K562 (cell line): Measurements from ENCODE around the gene KIF12. TPM values are rescaled to one million over a fixed set of nuclear protein-coding genes. Genes with fewer than 3 reads are reported as not detected.

ENCODE experiments used
- ATAC-seq: fragments of 200-7000 bp; cut with Tn5 transposase; 3 replicates; pipeline ENCODE4 v1.9.1; 2020; ENCODE audit warnings: moderate library complexity
- BruUV-seq: library from RNA; stranded (reverse); fragments of 400-500 nt; replicated peaks from 2 replicates; lab custom pipeline; 2021; lab: Mats Ljungman, UMichigan
- CTCF ChIA-PET: fragments of 300-600 bp; formaldehyde crosslinking; extraction: SDS; loops from one replicate; lab custom pipeline; 2021; ENCODE audit warnings: low intra/inter-chr PET ratio; lab: Yijun Ruan, JAX
- POLR2A ChIA-PET: fragments of 300-600, 350-650 bp; sonication (Branson Sonifier 250); formaldehyde crosslinking; extraction: SDS; loops from one replicate; lab custom pipeline; 2021; ENCODE audit warnings: antibody characterized with exemption, inconsistent platforms; lab: Yijun Ruan, JAX
- DNase-seq, 4 experiments: peaks; one replicate each; pipeline versions ENCODE4 v3.0.0 to v3.0.0-alpha.2; 2011 to 2018; ENCODE audit warnings: low spot score in 3 of 4, mixed read lengths in 3 of 4; ENCODE audit errors: extremely low read depth in 1 of 4
- FAIRE-seq: peaks from 2 replicates; lab custom pipeline; 2011; peaks lifted over from hg19 to GRCh38; lab: Jason Lieb, UNC
- H2AFZ ChIP-seq: 2 replicates; pipeline ENCODE4 v1.6.0; 2011; ENCODE audit warnings: low read depth, low read length, control low read depth, inconsistent platforms
- H3K27ac ChIP-seq: fragments of 200-600 bp; 3 replicates; pipeline ENCODE4 v1.8.0; 2011; ENCODE audit warnings: low read depth, mild to moderate bottlenecking, control low read depth, inconsistent platforms, low read length, moderate library complexity, mixed read lengths; ENCODE audit errors: extremely low read depth
- H3K27me3 ChIP-seq, 2 experiments: fragments of 300-600 bp in 1 of 2; 2 replicates in 1 of 2; 3 replicates in 1 of 2; pipeline versions ENCODE4 v1.6.0 to v1.8.0; 2011; ENCODE audit warnings: inconsistent platforms in 2 of 2, low read length in 2 of 2, mild to moderate bottlenecking in 1 of 2, mixed read lengths in 1 of 2, moderate library complexity in 1 of 2; ENCODE audit not compliant: control insufficient read depth in 2 of 2, insufficient read depth in 2 of 2
- H3K36me3 ChIP-seq: fragments of 300-600 bp; 3 replicates; pipeline ENCODE4 v1.8.0; 2011; ENCODE audit warnings: mild to moderate bottlenecking, low read length, inconsistent platforms; ENCODE audit not compliant: control insufficient read depth, insufficient read depth
- H3K4me1 ChIP-seq, 2 experiments: fragments of 200-600 bp in 1 of 2; replicated peaks in 1 of 2; 2 replicates in 1 of 2; 3 replicates in 1 of 2; pipeline versions ENCODE4 v1.5.1 to v1.8.0; 2011; ENCODE audit warnings: inconsistent platforms in 2 of 2, low read length in 2 of 2, mild to moderate bottlenecking in 1 of 2, mixed read lengths in 1 of 2, moderate library complexity in 1 of 2; ENCODE audit not compliant: control insufficient read depth in 2 of 2, insufficient read depth in 2 of 2
- H3K4me2 ChIP-seq: 2 replicates; pipeline ENCODE4 v1.6.1; 2011; ENCODE audit warnings: low read length, control low read depth, inconsistent platforms, mixed read lengths; ENCODE audit not compliant: insufficient read depth
- H3K4me3 ChIP-seq: fragments of 200-600 bp; sonication (generic), shearing (Covaris generic); 2 replicates; pipeline ENCODE4 v1.5.1; 2016; ENCODE audit warnings: control low read depth, inconsistent platforms
- H3K79me2 ChIP-seq: fragments of 200-600 bp; 3 replicates; pipeline ENCODE4 v1.8.0; 2011; ENCODE audit warnings: low read length, inconsistent platforms; ENCODE audit not compliant: control insufficient read depth, insufficient read depth
- H3K9ac ChIP-seq, 2 experiments: 2 replicates each; pipeline versions ENCODE4 v1.6.0 to v1.6.1; 2011; ENCODE audit warnings: low read depth in 2 of 2, low read length in 2 of 2, control low read depth in 1 of 2, inconsistent platforms in 1 of 2, mild to moderate bottlenecking in 1 of 2, mixed read lengths in 1 of 2; ENCODE audit not compliant: insufficient read depth in 1 of 2
- H3K9me1 ChIP-seq: one replicate; pipeline ENCODE4 v1.6.0; 2011; ENCODE audit warnings: inconsistent platforms, mild to moderate bottlenecking, low read length, moderate library complexity; ENCODE audit not compliant: control insufficient read depth, insufficient read depth
- H3K9me3 ChIP-seq: replicated peaks from 2 replicates; pipeline ENCODE4 v1.5.1; 2011; ENCODE audit warnings: low read depth, low read length, inconsistent platforms; ENCODE audit not compliant: control insufficient read depth, insufficient read depth
- H4K20me1 ChIP-seq: replicated peaks from 2 replicates; pipeline ENCODE4 v1.6.1; 2011; ENCODE audit warnings: low read length, inconsistent platforms, mixed read lengths; ENCODE audit not compliant: control insufficient read depth, insufficient read depth
- ARID1B ChIP-seq: fragments of 450-650 bp; IDR thresholded peaks from 2 replicates; pipeline ENCODE4 v1.6.1; 2016; ENCODE audit warnings: antibody characterized with exemption, mild to moderate bottlenecking, inconsistent platforms
- ATF2 ChIP-seq: sonication (generic); formaldehyde crosslinking; IDR thresholded peaks from 2 replicates; pipeline ENCODE4 v1.8.1; 2022; ENCODE audit warnings: missing genetic modification reagents
- CHD1 ChIP-seq: fragments of 200-600 bp; sonication (generic); IDR thresholded peaks from one replicate; pipeline ENCODE4 v1.6.1; 2012; ENCODE audit warnings: mild to moderate bottlenecking, moderate library complexity, low read length, inconsistent platforms
- PHB ChIP-seq: fragments of 250-450 bp; sonication (Bioruptor Pico); IDR thresholded peaks from 2 replicates; pipeline ENCODE4 v1.5.0; 2021
- POLR2A ChIP-seq: fragments of 450-650 bp; conservative IDR thresholded peaks from 2 replicates; pipeline ENCODE4 v1.6.1; 2016
- REST ChIP-seq, 2 experiments: fragments of 450-650 bp; formaldehyde crosslinking in 1 of 2; IDR thresholded peaks; 2 replicates each; pipeline versions ENCODE4 v1.4.0 to v1.6.1; 2014 to 2020; ENCODE audit warnings: mild to moderate bottlenecking in 2 of 2, borderline replicate concordance in 1 of 2, low read depth in 1 of 2
- SRSF1 ChIP-seq: fragments of 200-400 bp; formaldehyde crosslinking; IDR thresholded peaks from 2 replicates; pipeline ENCODE4 v1.6.1; 2017; ENCODE audit warnings: mild to moderate bottlenecking, low read depth, low read length, moderate library complexity
- ZC3H8 ChIP-seq: fragments of 450-650 bp; IDR thresholded peaks from 2 replicates; pipeline ENCODE4 v1.6.1; 2017
- WGBS: fragments of 100-300 bp; shearing (Covaris generic); methylation state at CpG from one replicate; pipeline ENCODE4 v1.1.6; 2016; ENCODE audit warnings: low coverage, mixed read lengths; ENCODE audit not compliant: insufficient coverage; ENCODE audit errors: missing lambda C conversion rate; 5-methylcytosine and 5-hydroxymethylcytosine counted together
- in situ Hi-C: fragments of 300-500 bp; cut with MboI; formaldehyde crosslinking; loops from 4 replicates; pipeline ENCODE4 v1.15.0; 2018; ENCODE audit warnings: inconsistent platforms, mixed read lengths
- intact Hi-C: fragments of 100-400 bp; cut with micrococcal nuclease; formaldehyde crosslinking; loops from 2 replicates; pipeline ENCODE4 v1.14.2; 2022
- polyA plus RNA-seq, 8 experiments: library from polyadenylated mRNA; depleted of rRNA in 4 of 8; stranded (reverse) in 5 of 8; unstranded in 3 of 8; fragments of >200 nt; fragmentation: Nextera tagmentation in 2 of 8; fragmentation: Illumina TruSeq in 1 of 8; extraction: Ambion mirVana in 2 of 8; extraction: Trizol in 1 of 8; gene quantifications; 2 replicates each; pipeline versions ENCODE4 v1.2.1 to v1.2.3, GENCODE V29; 2011 to 2014; ENCODE audit warnings: inconsistent platforms in 1 of 8, missing spikeins in 1 of 8
- total RNA-seq, 7 experiments: library from RNA; depleted of rRNA in 6 of 7; stranded (reverse); fragments of >200 nt in 6 of 7; fragmentation: Illumina TruSeq in 2 of 7; extraction: Trizol in 2 of 7; gene quantifications; 2 replicates each; pipeline versions ENCODE4 v1.2.1 to v1.2.3, GENCODE V29; 2011 to 2021; ENCODE audit warnings: low replicate concordance in 1 of 7

The KIF12 gene
- total and polyA plus RNA-seq, 9 of the 15 experiments (the other 6 are each of a cell fraction or from before 2014, with no cell fraction given): not detected

- no peaks in the 10 kb centered on the region for H3K79me2 ChIP-seq
- no peaks in the 10 kb centered on the region for H3K9me3 ChIP-seq
- intact Hi-C loops: no loop called here
- ATAC-seq (no peak), FAIRE-seq (no peak), DNase-seq (no peak)
- H3K9me1 ChIP-seq: no peaks in the 10 kb centered on the region
- no peak overlapping the region for H3K4me3 ChIP-seq
- BruUV-seq: no TSS peak
- in situ Hi-C loops: no loop called here
- H3K4me1 ChIP-seq: peaks cover 0 to 11% of the 10 kb centered on the region in 2 experiments; a peak in 2 of 5 replicates
- WGBS: 0% methylated on average over 8 of the region's 9 CpGs
- no peaks in the 10 kb centered on the region; the same call in 1 of the 2 replicates for H4K20me1 ChIP-seq
- no peak overlapping the region for H2AFZ ChIP-seq
- ChIA-PET POLR2A (interaction anchor here (0.6 kb wide), 2 partner anchors 167 to 187 kb away, joined by 3 to 5 read pairs; no protein-coding TSS in a partner anchor), CTCF (no interaction called here)
- peaks cover 0 to 24% of the 10 kb centered on the region in 2 experiments; a peak in 2 of 5 replicates for H3K27me3 ChIP-seq
- H3K27ac ChIP-seq: no peak overlapping the region
- no peak overlapping the region for H3K9ac ChIP-seq
- H3K36me3 ChIP-seq: no peaks in the 10 kb centered on the region
- no peak overlapping the region for H3K4me2 ChIP-seq
- no peak for TF ChIP-seq ARID1B
- no peak for TF ChIP-seq ATF2 (CRISPR knock-in tag)
- no peak for TF ChIP-seq POLR2A
- TF ChIP-seq REST (IDR thresholded peaks at IDR 0.05; ENCODE audit: borderline replicate concordance): no peak
- no peak for TF ChIP-seq REST (CRISPR knock-in tag; IDR thresholded peaks at IDR 0.05; ENCODE audit: low read depth)
- TF ChIP-seq SRSF1: no peak
- TF ChIP-seq PHB (CRISPR knock-in tag): no peak
- no peak for TF ChIP-seq ZC3H8
- TF ChIP-seq CHD1: no peak
- TF ChIP-seq, all 486 proteins: peak for 0
Observed at GRCh38 chr9:114093761-114094505, 5.2 kb downstream of the KIF12 start.
